GM12872 (cell line): ENCODE results near the gene CCDC51.

ENCODE experiments used
- CTCF ChIP-seq: IDR thresholded peaks from 3 replicates; pipeline ENCODE4 v1.5.1; 2011; ENCODE audit warnings: low read depth, mild to moderate bottlenecking, low read length, moderate library complexity; ENCODE audit not compliant: insufficient read depth

CCDC51 gene

DNA sequence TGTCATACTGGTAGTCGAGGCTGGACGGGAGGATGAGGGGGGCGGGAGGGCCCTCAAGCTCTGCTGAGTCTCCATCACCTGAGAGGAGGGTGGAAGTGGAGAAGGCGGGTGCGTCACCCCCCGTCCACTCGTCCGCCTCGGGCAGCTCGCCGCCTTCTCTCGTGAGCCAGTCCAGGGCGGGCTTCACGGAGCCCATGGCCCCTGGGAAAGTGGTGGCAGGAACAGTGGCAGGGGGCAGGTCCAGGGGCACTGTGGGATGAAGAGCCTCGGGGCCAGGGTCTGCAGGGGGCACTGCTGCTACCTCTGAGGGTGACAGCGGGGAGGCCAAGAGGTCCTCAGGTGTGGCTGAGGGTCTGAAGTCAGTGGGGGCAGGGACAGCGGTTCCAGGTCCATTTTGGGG lies 20.3 kb downstream of the CCDC51 start:
- no peak for TF ChIP-seq CTCF

GRCh38 chr3:48419149-48419548 lies 20.8 kb downstream of the CCDC51 start:
- no peak for TF ChIP-seq CTCF

DNA sequence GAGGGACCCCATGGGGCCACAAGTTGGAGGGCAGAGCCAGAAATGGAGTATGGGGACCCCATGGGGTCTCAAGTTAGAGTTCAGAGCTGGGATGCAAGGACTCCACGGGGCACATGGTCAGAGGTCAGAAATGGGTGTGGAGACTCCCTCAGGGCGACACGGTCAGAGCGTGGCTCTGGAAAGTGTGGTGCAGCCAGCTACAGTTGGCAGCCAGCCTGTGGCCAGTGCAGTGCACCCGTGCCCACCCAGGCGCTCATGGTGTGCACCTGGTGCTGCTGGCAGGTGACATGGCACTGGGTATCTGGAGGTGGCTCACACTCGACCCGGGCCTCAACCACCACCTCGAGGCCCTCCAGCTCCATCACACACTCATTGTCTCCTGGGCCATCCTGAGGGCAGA lies 21.3 kb downstream of the CCDC51 start:
- no peak for TF ChIP-seq CTCF

- TF ChIP-seq CTCF, result no peak
Measured at GRCh38 chr3:48418140-48418539, 21.8 kb downstream of the CCDC51 start.

- no peak for TF ChIP-seq CTCF
Measured at GRCh38 chr3:48417529-48418108, 22.3 kb downstream of the CCDC51 start.

DNA sequence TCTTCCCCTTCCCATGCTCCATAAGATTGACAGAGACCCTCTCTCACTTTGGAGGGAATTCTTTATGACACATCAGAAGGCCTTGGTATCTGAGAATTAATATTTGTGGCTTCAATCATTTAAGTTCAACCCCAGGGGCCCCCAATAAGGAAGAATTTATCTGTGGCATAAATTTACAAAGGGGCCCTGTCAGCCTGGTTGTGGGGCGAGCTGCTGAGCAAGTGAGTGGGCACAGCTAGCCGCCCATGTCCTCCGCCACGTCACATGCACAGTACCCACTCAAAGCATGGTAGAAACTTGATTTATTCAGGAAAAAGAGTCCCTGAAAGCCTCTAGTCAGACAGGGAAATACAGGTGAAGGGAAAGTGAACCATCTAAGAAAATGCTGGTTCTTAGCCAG lies 23.4 kb downstream of the CCDC51 start:
- TF ChIP-seq CTCF, result no peak

DNA sequence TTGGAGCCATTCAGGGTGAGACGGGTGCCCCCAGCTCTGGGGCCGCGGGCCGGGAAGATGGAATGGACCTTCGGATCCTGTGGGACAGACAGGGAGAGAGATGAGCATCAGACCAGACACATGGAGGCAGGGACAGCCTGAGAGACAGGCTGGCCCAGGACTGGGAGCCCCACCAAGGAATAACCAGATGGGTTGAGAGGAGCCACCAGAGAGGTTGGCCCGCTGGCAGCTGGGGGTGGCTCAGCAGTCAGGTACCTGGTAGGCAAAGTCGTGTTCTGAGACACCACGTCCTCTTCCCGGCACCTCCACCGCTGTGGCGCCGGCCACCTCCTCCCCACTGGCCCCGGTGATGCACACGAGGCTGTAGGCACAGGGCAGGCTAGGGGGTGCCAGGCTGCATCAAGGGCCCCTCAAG lies 23.8 kb downstream of the CCDC51 start:
- TF ChIP-seq CTCF, result no peak
